ENCODE measurements around the gene CACNA1F. TPM values are rescaled to one million over a fixed set of nuclear protein-coding genes. Genes with fewer than 3 reads are reported as not detected.

CACNA1F gene
- total and polyA plus RNA-seq, 10 of the 15 experiments (the other 5 are each of a cell fraction or from before 2014, with no cell fraction given): 0.01 to 0.32 (median 0.05) TPM; not detected in 5

DNA sequence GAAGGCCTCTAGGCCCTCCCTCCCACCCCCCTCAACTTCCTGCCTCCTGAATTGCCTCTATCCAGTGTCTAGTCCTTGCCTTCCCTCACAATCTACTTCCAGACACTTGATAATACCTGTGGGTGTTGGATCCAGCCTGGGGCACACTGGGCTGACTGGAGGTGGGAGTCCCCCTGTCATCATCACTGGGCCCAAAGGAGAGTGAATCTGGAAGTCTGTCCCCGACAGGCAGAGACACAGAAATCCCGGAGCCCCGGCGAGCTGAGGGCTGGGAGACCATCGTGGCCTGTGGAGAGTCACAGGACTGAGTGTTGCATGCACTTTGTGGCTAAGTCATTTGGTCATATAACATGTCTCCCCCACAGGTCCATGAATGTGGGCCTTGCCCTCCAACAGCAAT lies 24.7 kb downstream of the CACNA1F start:
- Histone ChIP-seq H3K9ac (ENCODE audit: control insufficient read depth, insufficient read depth, low read length) (no peak overlapping the region), H3K4me1 (ENCODE audit: control insufficient read depth, insufficient read depth, low read length) (no peaks in the 10 kb centered on the region), H3K27me3 (replicated peaks in 1 of 2; ENCODE audit: control insufficient read depth in 2 of 2, insufficient read depth in 2 of 2, low read length in 1 of 2) (no peaks in the 10 kb centered on the region), H3K4me2 (ENCODE audit: control insufficient read depth, insufficient read depth) (no peak overlapping the region), H2AFZ (ENCODE audit: control insufficient read depth, low read depth, low read length) (no peak overlapping the region), H3K36me3 (ENCODE audit: control insufficient read depth in 2 of 2, insufficient read depth in 2 of 2, low read length in 1 of 2) (no peaks in the 10 kb centered on the region), H3K4me3 (no peak overlapping the region), H3K27ac (ENCODE audit: control insufficient read depth, insufficient read depth) (no peak overlapping the region), H3K79me2 (ENCODE audit: control insufficient read depth, insufficient read depth, low read length) (no peaks in the 10 kb centered on the region), H3K9me3 (replicated peaks; ENCODE audit: control insufficient read depth, insufficient read depth, low read length) (no peaks in the 10 kb centered on the region), H4K20me1 (ENCODE audit: control insufficient read depth, insufficient read depth) (no peaks in the 10 kb centered on the region)
- no TSS peak for BruUV-seq (replicated peaks)
- ChIA-PET SMC1A (ENCODE audit: uncharacterized antibody, unreplicated experiment) (interaction anchor here (0.6 kb wide), 1 partner anchor 64 kb away, joined by 3 read pairs; no protein-coding TSS in a partner anchor), RAD21 (ENCODE audit: unreplicated experiment) (interaction anchor here (0.8 kb wide), 1 partner anchor 61 kb away, joined by 3 read pairs; no protein-coding TSS in a partner anchor), CTCF (interaction anchor here (1.2 to 3.5 kb wide), 3 partner anchors 16 to 66 kb away, joined by 4 to 17 read pairs (median 5); no protein-coding TSS in a partner anchor), POLR2A (interaction anchor here (1.3 kb wide), 1 partner anchor 18 kb away, joined by 4 read pairs; no protein-coding TSS in a partner anchor)
- in situ Hi-C loops (cut with MboI): no loop called here
- TF ChIP-seq, protein P1, sequence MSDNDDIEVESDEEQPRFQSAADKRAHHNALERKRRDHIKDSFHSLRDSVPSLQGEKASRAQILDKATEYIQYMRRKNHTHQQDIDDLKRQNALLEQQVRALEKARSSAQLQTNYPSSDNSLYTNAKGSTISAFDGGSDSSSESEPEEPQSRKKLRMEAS (IDR thresholded peaks at IDR 0.05; ENCODE audit: low read depth, low read length): no peak
- no peak for TF ChIP-seq ZZZ3 (IDR thresholded peaks at IDR 0.05; ENCODE audit: control insufficient read depth, insufficient read length, low read depth)
- no peak for TF ChIP-seq NR2F1 (conservative IDR thresholded peaks at IDR 0.05)
- no peak for TF ChIP-seq JUND (IDR thresholded peaks at IDR 0.05; ENCODE audit: low read depth, low read length)
- TF ChIP-seq HDGF (IDR thresholded peaks at IDR 0.05): no peak
- TF ChIP-seq BMI1 (IDR thresholded peaks at IDR 0.05; ENCODE audit: borderline replicate concordance): no peak
- TF ChIP-seq CHD4 (IDR thresholded peaks at IDR 0.05): no peak
- no peak for TF ChIP-seq ATF7 (IDR thresholded peaks at IDR 0.05; ENCODE audit: low read depth)
- no peak for TF ChIP-seq ZNF384 (IDR thresholded peaks at IDR 0.05; ENCODE audit: borderline replicate concordance, low read depth, low read length)
- no peak for TF ChIP-seq POLR2AphosphoS2 (IDR thresholded peaks at IDR 0.05; ENCODE audit: low read depth, low read length)
- TF ChIP-seq, protein P2, sequence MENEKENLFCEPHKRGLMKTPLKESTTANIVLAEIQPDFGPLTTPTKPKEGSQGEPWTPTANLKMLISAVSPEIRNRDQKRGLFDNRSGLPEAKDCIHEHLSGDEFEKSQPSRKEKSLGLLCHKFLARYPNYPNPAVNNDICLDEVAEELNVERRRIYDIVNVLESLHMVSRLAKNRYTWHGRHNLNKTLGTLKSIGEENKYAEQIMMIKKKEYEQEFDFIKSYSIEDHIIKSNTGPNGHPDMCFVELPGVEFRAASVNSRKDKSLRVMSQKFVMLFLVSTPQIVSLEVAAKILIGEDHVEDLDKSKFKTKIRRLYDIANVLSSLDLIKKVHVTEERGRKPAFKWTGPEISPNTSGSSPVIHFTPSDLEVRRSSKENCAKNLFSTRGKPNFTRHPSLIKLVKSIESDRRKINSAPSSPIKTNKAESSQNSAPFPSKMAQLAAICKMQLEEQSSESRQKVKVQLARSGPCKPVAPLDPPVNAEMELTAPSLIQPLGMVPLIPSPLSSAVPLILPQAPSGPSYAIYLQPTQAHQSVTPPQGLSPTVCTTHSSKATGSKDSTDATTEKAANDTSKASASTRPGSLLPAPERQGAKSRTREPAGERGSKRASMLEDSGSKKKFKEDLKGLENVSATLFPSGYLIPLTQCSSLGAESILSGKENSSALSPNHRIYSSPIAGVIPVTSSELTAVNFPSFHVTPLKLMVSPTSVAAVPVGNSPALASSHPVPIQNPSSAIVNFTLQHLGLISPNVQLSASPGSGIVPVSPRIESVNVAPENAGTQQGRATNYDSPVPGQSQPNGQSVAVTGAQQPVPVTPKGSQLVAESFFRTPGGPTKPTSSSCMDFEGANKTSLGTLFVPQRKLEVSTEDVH (IDR thresholded peaks at IDR 0.05; ENCODE audit: low read depth, partially characterized antibody): no peak
- TF ChIP-seq, protein P3, sequence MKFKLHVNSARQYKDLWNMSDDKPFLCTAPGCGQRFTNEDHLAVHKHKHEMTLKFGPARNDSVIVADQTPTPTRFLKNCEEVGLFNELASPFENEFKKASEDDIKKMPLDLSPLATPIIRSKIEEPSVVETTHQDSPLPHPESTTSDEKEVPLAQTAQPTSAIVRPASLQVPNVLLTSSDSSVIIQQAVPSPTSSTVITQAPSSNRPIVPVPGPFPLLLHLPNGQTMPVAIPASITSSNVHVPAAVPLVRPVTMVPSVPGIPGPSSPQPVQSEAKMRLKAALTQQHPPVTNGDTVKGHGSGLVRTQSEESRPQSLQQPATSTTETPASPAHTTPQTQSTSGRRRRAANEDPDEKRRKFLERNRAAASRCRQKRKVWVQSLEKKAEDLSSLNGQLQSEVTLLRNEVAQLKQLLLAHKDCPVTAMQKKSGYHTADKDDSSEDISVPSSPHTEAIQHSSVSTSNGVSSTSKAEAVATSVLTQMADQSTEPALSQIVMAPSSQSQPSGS (IDR thresholded peaks at IDR 0.05; ENCODE audit: low read length): no peak
- no peak for TF ChIP-seq FOS (IDR thresholded peaks at IDR 0.05; ENCODE audit: borderline replicate concordance, extremely low read depth, insufficient read length)
- FAIRE-seq (no peak), ATAC-seq (no peak), DNase-seq (ENCODE audit: low read depth, low spot score) (no peak)
- 90% methylated on average over 5 of the region's 5 CpGs for WGBS (ENCODE audit: insufficient coverage, insufficient replicate concordance, low lambda C conversion rate, missing lambda C conversion rate)
- intact Hi-C loops (cut with micrococcal nuclease; ENCODE audit: unreplicated experiment): no loop called here

Data from GM12878 (cell line).